Measurements from ENCODE around the gene ELMO1. TPM values are rescaled to one million over a fixed set of nuclear protein-coding genes. Genes with fewer than 3 reads are reported as not detected.
A peak's percentile ranks its signal among the peaks of the same experiment; 100 is the strongest.

Gene ELMO1
- total and polyA plus RNA-seq, 4 donors: 6.7 to 51.5 (median 14.8) TPM

GRCh38 chr7:36986948-36987724 lies 461.5 kb downstream of the ELMO1 start:
- Histone ChIP-seq H3K27ac (ENCODE audit: low read depth in 1 of 2, low read length in 2 of 2) (no peak overlapping the region), H3K9me3 (ENCODE audit: control insufficient read depth in 4 of 4, low read length in 3 of 4) (no peaks in the 10 kb centered on the region), H3K4me3 (ENCODE audit: low read depth in 1 of 3, low read length in 3 of 3) (peak overlapping the region in 1 of 3 donors; percentile 18), H3K9ac (ENCODE audit: low read depth in 1 of 2, low read length in 2 of 2) (no peak overlapping the region), H3K36me3 (ENCODE audit: control insufficient read depth in 4 of 4, insufficient read depth in 3 of 4, low read depth in 1 of 4, low read length in 3 of 4) (no peaks in the 10 kb centered on the region), H3K4me1 (ENCODE audit: control insufficient read depth in 4 of 4, insufficient read depth in 4 of 4, low read length in 3 of 4) (peaks cover 0 to 11% (median 6%) of the 10 kb centered on the region in 4 donors), H3K27me3 (ENCODE audit: control insufficient read depth in 4 of 4, insufficient read depth in 4 of 4, low read length in 3 of 4) (no peaks in the 10 kb centered on the region)
- TF ChIP-seq CTCF (IDR thresholded peaks at IDR 0.05; ENCODE audit: low read depth, low read length, missing input control): peak; percentile 81
- TF ChIP-seq HNF4G (IDR thresholded peaks at IDR 0.05): no peak
- no peak for TF ChIP-seq MAX (IDR thresholded peaks at IDR 0.05)
- peak; percentile 40 to 52 for TF ChIP-seq HNF4A (conservative IDR thresholded peaks at IDR 0.05)
- no peak for TF ChIP-seq GABPA (IDR thresholded peaks at IDR 0.05 in 1 of 2, conservative IDR thresholded peaks at IDR 0.05 in 1 of 2)
- peak; percentile 25 for TF ChIP-seq SP1 (IDR thresholded peaks at IDR 0.05)
- peak; percentile 89 to 93 for TF ChIP-seq RAD21 (IDR thresholded peaks at IDR 0.05)
- peak; percentile 67 for DNase-seq (ENCODE audit: low spot score)
- 47% methylated on average over 14 of the region's 14 CpGs for WGBS

- DNase-seq (ENCODE audit: low spot score): no peak
- Histone ChIP-seq H3K9me3 (ENCODE audit: control insufficient read depth in 4 of 4, low read length in 3 of 4) (no peaks in the 10 kb centered on the region), H3K27me3 (ENCODE audit: control insufficient read depth in 4 of 4, insufficient read depth in 4 of 4, low read length in 3 of 4) (no peaks in the 10 kb centered on the region), H3K9ac (ENCODE audit: low read depth in 1 of 2, low read length in 2 of 2) (no peak overlapping the region), H3K4me1 (ENCODE audit: control insufficient read depth in 4 of 4, insufficient read depth in 4 of 4, low read length in 3 of 4) (peaks cover 0 to 11% (median 6%) of the 10 kb centered on the region in 4 donors), H3K36me3 (ENCODE audit: control insufficient read depth in 4 of 4, insufficient read depth in 3 of 4, low read depth in 1 of 4, low read length in 3 of 4) (no peaks in the 10 kb centered on the region), H3K27ac (ENCODE audit: low read depth in 1 of 2, low read length in 2 of 2) (no peak overlapping the region), H3K4me3 (ENCODE audit: low read depth in 1 of 3, low read length in 3 of 3) (no peak overlapping the region)
- TF ChIP-seq REST (IDR thresholded peaks at IDR 0.05): no peak
- TF ChIP-seq ATF3 (IDR thresholded peaks at IDR 0.05): no peak
- WGBS: 69% methylated on average over 5 of the region's 5 CpGs
Measured at GRCh38 chr7:36986511-36986933, 462.1 kb downstream of the ELMO1 start.

GRCh38 chr7:36985866-36986400 lies 462.7 kb downstream of the ELMO1 start:
- H3K27ac ChIP-seq (ENCODE audit: low read depth in 1 of 2, low read length in 2 of 2): no peak overlapping the region
- H3K9me3 ChIP-seq (ENCODE audit: control insufficient read depth in 4 of 4, low read length in 3 of 4): no peaks in the 10 kb centered on the region
- TF ChIP-seq YY1 (IDR thresholded peaks at IDR 0.05) (no peak), HNF4G (IDR thresholded peaks at IDR 0.05) (no peak), ATF3 (IDR thresholded peaks at IDR 0.05) (no peak), JUND (IDR thresholded peaks at IDR 0.05) (no peak), FOXA2 (IDR thresholded peaks at IDR 0.05) (no peak), ZBTB33 (IDR thresholded peaks at IDR 0.05) (no peak)
- DNase-seq (ENCODE audit: low spot score): no peak
- no peaks in the 10 kb centered on the region for H3K36me3 ChIP-seq (ENCODE audit: control insufficient read depth in 4 of 4, insufficient read depth in 3 of 4, low read depth in 1 of 4, low read length in 3 of 4)
- H3K4me1 ChIP-seq (ENCODE audit: control insufficient read depth in 4 of 4, insufficient read depth in 4 of 4, low read length in 3 of 4): peaks cover 0 to 11% (median 6%) of the 10 kb centered on the region in 4 donors
- no peak overlapping the region for H3K4me3 ChIP-seq (ENCODE audit: low read depth in 1 of 3, low read length in 3 of 3)
- H3K9ac ChIP-seq (ENCODE audit: low read depth in 1 of 2, low read length in 2 of 2): no peak overlapping the region
- H3K27me3 ChIP-seq (ENCODE audit: control insufficient read depth in 4 of 4, insufficient read depth in 4 of 4, low read length in 3 of 4): no peaks in the 10 kb centered on the region
- 95% methylated on average over 13 of the region's 13 CpGs for WGBS

Measured in liver (tissue), 9 donors.